H1 (cell line): ENCODE measurements around the gene ZNF618. TPM values are rescaled to one million over a fixed set of nuclear protein-coding genes. Genes with fewer than 3 reads are reported as not detected.

Source experiments
- CTCF ChIA-PET: fragments of 300-600 bp; sonication (Branson Sonifier 250); formaldehyde crosslinking; loops from one replicate; lab custom pipeline; 2021; ENCODE audit not compliant: partially characterized antibody; lab: Charles Lee
- POLR2A ChIA-PET: fragments of 300-600 bp; sonication (Branson Sonifier 250); formaldehyde crosslinking; loops from one replicate; lab custom pipeline; 2021; ENCODE audit warnings: inconsistent platforms; ENCODE audit not compliant: partially characterized antibody; lab: Charles Lee
- DNase-seq, 2 experiments: peaks; one replicate each; pipeline versions ENCODE4 v3.0.0 to v3.0.0-alpha.2; 2010 to 2022; ENCODE audit warnings: low spot score in 2 of 2, low read depth in 1 of 2, mixed read lengths in 1 of 2
- FAIRE-seq: peaks from 2 replicates; lab custom pipeline; 2011; peaks lifted over from hg19 to GRCh38; lab: Jason Lieb, UNC
- H2AFZ ChIP-seq: 2 replicates; pipeline ENCODE4 v1.8.1; 2012; ENCODE audit warnings: low read length, inconsistent platforms
- H2AK5ac ChIP-seq: 2 replicates; pipeline ENCODE4 v1.6.1; 2013; ENCODE audit warnings: low read depth, low read length
- H2BK120ac ChIP-seq: replicated peaks from 2 replicates; pipeline ENCODE3; 2013; ENCODE audit warnings: low read depth, low read length, inconsistent platforms
- H2BK12ac ChIP-seq: 2 replicates; pipeline ENCODE4 v1.6.1; 2013; ENCODE audit warnings: low read depth, low read length
- H2BK15ac ChIP-seq: 2 replicates; pipeline ENCODE4 v1.6.1; 2013; ENCODE audit warnings: low read length
- H2BK20ac ChIP-seq: 2 replicates; pipeline ENCODE4 v1.6.1; 2013; ENCODE audit warnings: low read length
- H2BK5ac ChIP-seq: 2 replicates; pipeline ENCODE4 v1.6.1; 2013; ENCODE audit warnings: low read depth, low read length
- H3K14ac ChIP-seq: 2 replicates; pipeline ENCODE4 v1.6.1; 2013; ENCODE audit warnings: inconsistent platforms; ENCODE audit not compliant: insufficient read length
- H3K18ac ChIP-seq: 2 replicates; pipeline ENCODE4 v1.6.1; 2013; ENCODE audit warnings: low read length; ENCODE audit errors: extremely low read depth
- H3K23ac ChIP-seq: 2 replicates; pipeline ENCODE4 v1.6.1; 2013; ENCODE audit warnings: inconsistent platforms; ENCODE audit not compliant: insufficient read length
- H3K23me2 ChIP-seq: 2 replicates; pipeline ENCODE4 v1.6.1; 2013; ENCODE audit warnings: low read depth, low read length
- H3K27ac ChIP-seq: 2 replicates; pipeline ENCODE4 v1.6.1; 2011; ENCODE audit warnings: low read depth, low read length, inconsistent platforms
- H3K27me3 ChIP-seq, 4 experiments: replicated peaks in 1 of 4; 1 replicate in 1 of 4; 2 replicates in 3 of 4; pipeline versions ENCODE4 v1.6.1 to v1.8.1; 2011 to 2013; ENCODE audit warnings: low read length in 3 of 4, mild to moderate bottlenecking in 3 of 4, inconsistent platforms in 2 of 4, mixed read lengths in 2 of 4, moderate library complexity in 1 of 4; ENCODE audit not compliant: control insufficient read depth in 3 of 4, insufficient read depth in 3 of 4; ENCODE audit errors: extremely low read depth in 1 of 4
- H3K36me3 ChIP-seq, 4 experiments: 2 replicates each; pipeline versions ENCODE4 v1.6.1 to v1.8.1; 2011 to 2013; ENCODE audit warnings: mild to moderate bottlenecking in 4 of 4, low read length in 3 of 4, moderate library complexity in 2 of 4, control low read depth in 1 of 4, inconsistent platforms in 1 of 4; ENCODE audit not compliant: insufficient read depth in 4 of 4, control insufficient read depth in 2 of 4
- H3K4ac ChIP-seq: replicated peaks from 2 replicates; pipeline ENCODE3; 2013; ENCODE audit warnings: low read length, low read depth, mixed read lengths, inconsistent platforms; ENCODE audit not compliant: insufficient read length
- H3K4me1 ChIP-seq, 4 experiments: replicated peaks in 1 of 4; 1 replicate in 1 of 4; 2 replicates in 3 of 4; pipeline versions ENCODE4 v1.6.1 to v1.8.1; 2011 to 2013; ENCODE audit warnings: low read length in 3 of 4, inconsistent platforms in 2 of 4, mixed read lengths in 1 of 4; ENCODE audit not compliant: insufficient read depth in 4 of 4, control insufficient read depth in 3 of 4
- H3K4me2 ChIP-seq, 2 experiments: 2 replicates each; pipeline versions ENCODE4 v1.6.1 to v1.8.1; 2011 to 2013; ENCODE audit warnings: low read depth in 2 of 2, low read length in 2 of 2, control low read depth in 1 of 2, inconsistent platforms in 1 of 2, mild to moderate bottlenecking in 1 of 2; ENCODE audit not compliant: insufficient read depth in 1 of 2
- H3K4me3 ChIP-seq, 4 experiments: fragments of 200-600, 300-600 bp in 1 of 4; sonication (generic), shearing (Covaris generic), sonication (Bioruptor Twin) in 1 of 4; 2 replicates each; pipeline versions ENCODE4 v1.5.1 to v1.8.1; 2011 to 2016; ENCODE audit warnings: low read length in 4 of 4, low read depth in 3 of 4, control low read depth in 2 of 4, inconsistent platforms in 2 of 4, mild to moderate bottlenecking in 2 of 4, mixed read lengths in 1 of 4, moderate library complexity in 1 of 4; ENCODE audit not compliant: insufficient read depth in 2 of 4; ENCODE audit errors: extremely low read depth in 1 of 4
- H3K56ac ChIP-seq: replicated peaks from 2 replicates; pipeline ENCODE3; 2013; ENCODE audit warnings: low read depth, mild to moderate bottlenecking, mixed read lengths, low read length, inconsistent platforms; ENCODE audit not compliant: insufficient read length
- H3K79me1 ChIP-seq: 2 replicates; pipeline ENCODE4 v1.6.1; 2013; ENCODE audit warnings: low read depth, low read length, control low read depth
- H3K79me2 ChIP-seq, 2 experiments: 2 replicates each; pipeline versions ENCODE4 v1.6.1 to v1.8.1; 2012 to 2013; ENCODE audit warnings: low read length in 2 of 2, mild to moderate bottlenecking in 2 of 2, inconsistent platforms in 1 of 2; ENCODE audit not compliant: insufficient read depth in 2 of 2, control insufficient read depth in 1 of 2
- H3K9ac ChIP-seq, 4 experiments: replicated peaks in 1 of 4; 1 replicate in 1 of 4; 2 replicates in 3 of 4; pipeline versions ENCODE4 v1.6.1 to v1.8.1; 2011 to 2013; ENCODE audit warnings: low read depth in 3 of 4, low read length in 3 of 4, control low read depth in 2 of 4, mild to moderate bottlenecking in 2 of 4, moderate library complexity in 2 of 4, inconsistent platforms in 1 of 4; ENCODE audit errors: extremely low read depth in 1 of 4
- H3K9me3 ChIP-seq, 2 experiments: 2 replicates each; pipeline versions ENCODE4 v1.6.1 to v1.8.1; 2012 to 2013; ENCODE audit warnings: mild to moderate bottlenecking in 2 of 2, moderate library complexity in 2 of 2, control low read depth in 1 of 2, inconsistent platforms in 1 of 2, low read depth in 1 of 2, low read length in 1 of 2, mixed read lengths in 1 of 2; ENCODE audit not compliant: insufficient read depth in 2 of 2
- H4K20me1 ChIP-seq, 2 experiments: replicated peaks in 1 of 2; 2 replicates each; pipeline versions ENCODE3 to v1.8.1; 2011 to 2013; ENCODE audit warnings: inconsistent platforms in 2 of 2, low read length in 2 of 2, mild to moderate bottlenecking in 1 of 2; ENCODE audit not compliant: insufficient read depth in 2 of 2, control insufficient read depth in 1 of 2
- H4K5ac ChIP-seq: 2 replicates; pipeline ENCODE4 v1.6.1; 2013; ENCODE audit warnings: low read length, low read depth, mixed read lengths, inconsistent platforms; ENCODE audit not compliant: insufficient read length
- H4K8ac ChIP-seq: 2 replicates; pipeline ENCODE4 v1.8.0; 2013; ENCODE audit warnings: mild to moderate bottlenecking, moderate library complexity, low read length, inconsistent platforms; ENCODE audit not compliant: insufficient read depth; ENCODE audit errors: extremely low read depth
- H4K91ac ChIP-seq: replicated peaks from 2 replicates; pipeline ENCODE3; 2013; ENCODE audit warnings: low read length, mixed read lengths, inconsistent platforms; ENCODE audit not compliant: insufficient read length
- HDAC2 ChIP-seq, 2 experiments: fragments of 300-600 bp in 1 of 2; sonication (generic) in 1 of 2; IDR thresholded peaks; 2 replicates each; pipeline ENCODE4 v1.6.1; 2011 to 2012; ENCODE audit warnings: low read depth in 2 of 2, low read length in 2 of 2, mild to moderate bottlenecking in 2 of 2, moderate library complexity in 2 of 2, borderline replicate concordance in 1 of 2, inconsistent platforms in 1 of 2
- SP2 ChIP-seq: IDR thresholded peaks from 2 replicates; pipeline ENCODE4 v1.6.1; 2012; ENCODE audit warnings: mild to moderate bottlenecking, low read length, inconsistent platforms
- WGBS, 2 experiments: shearing (Covaris generic) in 1 of 2; methylation state at CpG; one replicate each; pipeline versions ENCODE4 v1.1.6 to v1.1.7; 2013 to 2015; ENCODE audit warnings: low lambda C conversion rate in 2 of 2, mixed read lengths in 2 of 2, inconsistent platforms in 1 of 2, low coverage in 1 of 2, missing lambda C conversion rate in 1 of 2; ENCODE audit not compliant: insufficient replicate concordance in 2 of 2, insufficient coverage in 1 of 2, insufficient read length in 1 of 2; ENCODE audit errors: extremely low coverage in 1 of 2, missing lambda C conversion rate in 1 of 2; 5-methylcytosine and 5-hydroxymethylcytosine counted together
- polyA plus RNA-seq, 7 experiments: library from polyadenylated mRNA; depleted of rRNA in 3 of 7; stranded (reverse) in 5 of 7; unstranded in 2 of 7; fragments of >200 nt in 5 of 7; fragments of 200-250 nt in 2 of 7; gene quantifications; 1 replicate in 5 of 7; 2 replicates in 1 of 7; 4 replicates in 1 of 7; pipeline versions ENCODE4 v1.2.1 to v1.2.3, GENCODE V29; 2011 to 2013; ENCODE audit warnings: missing spikeins in 2 of 7, mixed read lengths in 2 of 7
- total RNA-seq: library from RNA; stranded (reverse); fragmentation: NEBNext Ultra II Directional; extraction: Animal tissue kit (Norgen Biotek cat#: 25700); gene quantifications from 2 replicates; pipeline ENCODE4 v1.2.1, GENCODE V29; 2021

The ZNF618 gene
- total and polyA plus RNA-seq, 2 of the 8 experiments (the other 6 are each of a cell fraction or from before 2014, with no cell fraction given) = 9.6 to 28.5 TPM

- no peak overlapping the region for H4K8ac ChIP-seq
- ChIA-PET CTCF (no interaction called here), POLR2A (no interaction called here)
- TF ChIP-seq SP2 = no peak
- TF ChIP-seq HDAC2 (IDR thresholded peaks at IDR 0.05; ENCODE audit: borderline replicate concordance in 1 of 2, low read depth in 2 of 2, low read length in 2 of 2) = no peak
- no peaks in the 10 kb centered on the region; a peak in 1 of 8 replicates for H3K36me3 ChIP-seq
- FAIRE-seq (no peak), DNase-seq (no peak)
- no peaks in the 10 kb centered on the region; the same call in 1 of the 2 replicates for H3K23me2 ChIP-seq
- peaks cover 0 to 2% of the 10 kb centered on the region in 2 experiments for H4K20me1 ChIP-seq
- no peak overlapping the region for H2AFZ ChIP-seq
- H3K4me1 ChIP-seq = no peaks in the 10 kb centered on the region
- peaks cover 0 to 17% of the 10 kb centered on the region in 2 experiments; a peak in 3 of 4 replicates for H3K79me2 ChIP-seq
- H3K23ac ChIP-seq = no peak overlapping the region
- no peak overlapping the region for H3K4ac ChIP-seq
- H3K56ac ChIP-seq = no peak overlapping the region
- H4K5ac ChIP-seq = no peak overlapping the region
- WGBS, 2 experiments = 80% methylated on average over 3 of the region's 3 CpGs; no CpG with 5 or more reads in 1 of the 2 experiments
- no peak overlapping the region for H2BK12ac ChIP-seq
- H2BK15ac ChIP-seq = no peak overlapping the region
- no peak overlapping the region for H2BK5ac ChIP-seq
- no peak overlapping the region for H4K91ac ChIP-seq
- H2BK120ac ChIP-seq = no peak overlapping the region
- no peak overlapping the region for H3K4me3 ChIP-seq
- H2BK20ac ChIP-seq = no peak overlapping the region
- H3K14ac ChIP-seq = no peak overlapping the region
- no peaks in the 10 kb centered on the region for H3K27me3 ChIP-seq
- H3K9me3 ChIP-seq = no peaks in the 10 kb centered on the region
- no peak overlapping the region for H3K9ac ChIP-seq
- no peak overlapping the region for H3K27ac ChIP-seq
- H3K79me1 ChIP-seq = peaks cover 9% of the 10 kb centered on the region
- H3K4me2 ChIP-seq = no peak overlapping the region
- no peak overlapping the region for H2AK5ac ChIP-seq
- H3K18ac ChIP-seq = no peak overlapping the region
These were observed 45.4 kb downstream of the ZNF618 start for GRCh38 chr9:113921396-113921925.
